Sigmoid colon (tissue), 4 donors: ENCODE data around the gene CTIF.

Source experiments
- CTCF ChIP-seq, 4 experiments: fragments of 450-650 bp in 3 of 4; fragments of 200-600 bp in 1 of 4; IDR thresholded peaks; one replicate each; pipeline ENCODE4 v1.5.1; 2016 to 2019; ENCODE audit warnings: antibody characterized with exemption in 4 of 4, mild to moderate bottlenecking in 3 of 4, moderate library complexity in 2 of 4
- POLR2AphosphoS5 ChIP-seq, 4 donors: sonication (generic); formaldehyde crosslinking; IDR thresholded peaks; one replicate each; pipeline ENCODE4 v1.6.1; 2017; ENCODE audit warnings: antibody characterized with exemption in 4 of 4

GRCh38 chr18:48786455-48787202 lies 247.8 kb downstream of the CTIF start:
- TF ChIP-seq CTCF (IDR thresholded peaks at IDR 0.05), result no peak
- no peak for TF ChIP-seq POLR2AphosphoS5 (IDR thresholded peaks at IDR 0.05)
